Activated CD8-positive, alpha-beta memory T cell treated with anti-CD3 and anti-CD28 coated beads for 48 hours (primary cell): ENCODE results near the gene MON1B.
"Not testable (repeated sequence)": the region's sequence is repeated elsewhere in the genome, so short reads cannot be mapped to it uniquely, and the experiment has no call there.

Experiments used
- DNase-seq, 3 experiments: peaks; one replicate each; pipeline ENCODE4 v3.0.0-alpha.2; 2020; ENCODE audit warnings: low read depth in 2 of 3, low spot score in 2 of 3

Gene MON1B

DNA sequence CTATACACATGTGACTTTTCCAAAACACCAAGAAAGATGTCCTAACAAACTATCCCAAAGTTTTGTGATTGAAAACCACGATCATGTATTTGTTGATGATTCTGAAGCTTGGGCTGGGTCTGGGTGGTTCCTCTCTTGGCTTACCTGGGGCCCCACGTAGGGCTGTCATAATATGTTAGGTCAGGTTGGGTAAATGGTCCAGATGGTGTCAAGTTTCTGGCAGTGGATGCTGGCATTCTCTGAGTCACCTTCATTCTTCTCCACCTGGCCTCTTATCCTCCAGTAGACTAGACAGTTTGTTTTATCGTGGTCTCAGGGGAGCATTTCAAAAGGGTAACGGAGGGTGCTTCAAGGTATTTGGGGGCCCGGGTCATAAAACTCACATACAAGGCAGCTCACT lies 47.6 kb downstream of the MON1B start:
- DNase-seq, result no peak

DNA sequence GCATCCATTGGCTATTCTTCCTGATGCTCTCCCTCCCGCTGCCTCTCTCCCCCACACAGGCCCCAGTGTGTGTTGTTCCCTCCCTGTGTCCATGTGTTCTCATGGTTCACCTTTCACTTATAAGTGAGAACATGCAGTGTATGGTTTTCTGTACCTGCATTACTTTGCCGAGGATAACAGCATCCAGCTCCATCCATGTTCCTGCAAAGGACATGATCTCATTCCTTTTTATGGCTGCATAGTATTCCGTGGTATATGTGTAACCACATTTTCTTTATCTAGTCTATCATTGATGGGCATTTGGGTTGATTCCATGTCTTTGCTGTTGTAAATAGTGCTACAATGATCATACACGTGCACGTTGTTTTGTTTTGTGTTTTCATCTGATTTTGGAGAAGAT lies 51.5 kb downstream of the MON1B start:
- not testable (repeated sequence) for DNase-seq

DNA sequence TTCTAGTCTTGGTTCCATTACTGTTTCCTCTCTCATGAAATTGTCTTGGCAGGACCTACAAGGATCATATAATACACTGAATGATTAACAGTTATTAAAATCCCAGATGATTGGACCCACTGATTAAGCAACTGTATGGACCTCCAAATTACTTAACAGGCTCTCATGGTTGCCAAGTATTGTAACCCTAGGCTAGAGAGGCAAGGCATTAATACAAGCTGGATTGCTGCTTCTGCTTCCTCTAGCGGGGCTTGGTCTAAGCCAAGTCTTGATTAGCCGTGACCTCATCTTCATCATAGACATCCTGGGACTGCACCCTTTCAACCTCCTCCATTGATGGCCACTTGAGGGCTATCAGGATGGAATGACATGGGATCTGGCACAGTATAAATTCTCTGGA lies 55.2 kb downstream of the MON1B start:
- no peak for DNase-seq

DNA sequence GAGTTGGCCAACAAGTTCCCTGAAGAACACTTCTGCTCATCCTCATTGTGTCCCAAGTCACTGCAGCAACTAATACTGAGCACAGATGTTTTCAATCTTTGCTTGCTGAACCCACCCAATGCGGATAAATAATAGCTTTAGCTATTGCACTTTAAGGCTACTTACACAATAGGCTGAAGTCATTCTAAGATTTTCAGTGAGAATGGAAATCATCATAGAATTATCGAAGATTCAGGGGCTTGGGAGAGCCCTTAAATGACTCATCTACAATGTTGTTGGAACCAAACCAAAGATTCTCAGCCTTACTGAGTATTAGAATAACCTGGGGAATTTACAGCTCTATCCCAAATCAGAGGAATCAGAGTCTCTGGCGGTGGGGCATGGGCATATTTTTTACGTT lies 59.4 kb downstream of the MON1B start:
- DNase-seq, result no peak
